SW 1271 (cell line): ENCODE data around the gene CNTN4.

ENCODE experiments used
- DNase-seq, 2 experiments: peaks; one replicate each; lab custom pipeline; 2025; lab: John Stamatoyannopoulos, UW

The CNTN4 gene

DNA sequence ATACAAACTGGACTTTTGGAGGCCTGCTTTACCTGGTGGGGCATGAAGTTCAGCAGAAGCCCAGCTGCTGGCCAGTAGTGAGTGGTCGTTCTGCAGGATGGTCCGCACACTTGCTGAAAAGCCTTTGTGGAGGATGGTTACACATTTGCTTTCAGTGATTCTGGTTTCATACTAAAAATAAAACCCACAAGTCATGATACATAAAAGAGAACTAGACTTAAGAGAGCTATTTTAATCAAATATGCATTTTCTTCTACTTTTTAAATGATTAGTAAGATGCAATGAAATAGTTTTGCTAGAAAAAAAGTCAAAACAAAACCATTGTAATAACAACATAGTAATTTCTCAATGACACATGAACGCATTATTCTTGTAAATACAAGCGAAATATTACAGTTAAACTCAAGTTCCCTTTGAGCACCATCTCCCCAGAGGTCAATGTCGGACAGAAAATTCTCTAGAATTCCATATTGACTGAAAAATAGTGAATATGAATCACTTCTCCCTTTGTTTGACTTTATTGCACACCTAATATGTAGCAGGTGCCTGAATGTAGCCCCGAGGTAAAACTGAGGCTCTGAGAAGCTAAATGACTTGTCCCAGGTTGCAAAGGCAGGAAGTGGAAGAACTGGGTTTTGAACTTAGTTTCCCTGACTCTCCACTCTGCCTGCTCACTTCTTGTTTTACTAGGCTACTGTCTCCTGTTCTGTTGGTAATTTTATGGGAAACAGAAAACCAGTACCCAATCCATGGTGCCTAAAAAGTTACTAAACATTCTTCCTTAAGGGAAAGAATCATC, 1003.2 kb downstream of the CNTN4 start:
- no peak for DNase-seq

- DNase-seq: no peak
Observed at GRCh38 chr3:3102751-3103150, 1004.1 kb downstream of the CNTN4 start.

- no peak for DNase-seq
Observed at GRCh38 chr3:3105246-3105645, 1006.6 kb downstream of the CNTN4 start.

- DNase-seq: no peak
Observed at GRCh38 chr3:3105815-3106214, 1007.1 kb downstream of the CNTN4 start.

DNA sequence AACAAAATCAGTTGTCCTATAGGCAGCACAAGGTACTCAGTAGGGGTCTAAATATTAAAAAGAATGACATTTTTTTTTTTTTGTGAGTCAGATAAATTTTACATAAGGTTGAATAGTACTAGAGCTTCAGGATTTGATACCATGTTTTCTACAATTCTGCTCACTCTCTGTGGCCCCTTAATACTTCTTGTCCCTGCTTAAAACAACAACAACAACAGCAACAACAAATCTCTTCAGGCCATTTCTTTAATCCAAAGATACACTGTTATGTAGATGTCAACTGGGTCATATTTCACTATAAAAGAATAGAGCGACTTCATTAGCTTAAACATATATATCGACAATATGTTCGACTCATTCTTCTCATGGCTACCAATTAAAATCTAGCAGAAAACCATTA, 1008.5 kb downstream of the CNTN4 start:
- no peak for DNase-seq
